NOMO-1 treated with dmso at 0.1 percent for 144 hours (cell line): ENCODE measurements around the gene EPHB6.

ENCODE experiments used
- DNase-seq: peaks from one replicate; lab custom pipeline; 2025; ENCODE audit not compliant: unreplicated experiment; lab: John Stamatoyannopoulos, UW

The EPHB6 gene

GRCh38 chr7:142863891-142864685, 9.2 kb downstream of the EPHB6 start:
- DNase-seq: no peak

GRCh38 chr7:142864980-142865747, 10.3 kb downstream of the EPHB6 start:
- no peak for DNase-seq

- DNase-seq: no peak
Observed at GRCh38 chr7:142865766-142866165, 10.9 kb downstream of the EPHB6 start.

- no peak for DNase-seq
Observed at GRCh38 chr7:142866361-142867096, 11.7 kb downstream of the EPHB6 start.

GRCh38 chr7:142867097-142867378, 12.2 kb downstream of the EPHB6 start:
- no peak for DNase-seq

GRCh38 chr7:142867398-142868187, 12.7 kb downstream of the EPHB6 start:
- DNase-seq: no peak

- DNase-seq: no peak
Observed at GRCh38 chr7:142868188-142868985, 13.5 kb downstream of the EPHB6 start.

- DNase-seq: no peak
Observed at GRCh38 chr7:142868986-142869415, 14.1 kb downstream of the EPHB6 start.

GRCh38 chr7:142869434-142869833, 14.6 kb downstream of the EPHB6 start:
- DNase-seq: no peak

GRCh38 chr7:142870147-142870559, 15.3 kb downstream of the EPHB6 start:
- no peak for DNase-seq

- DNase-seq: no peak
Observed at GRCh38 chr7:142870566-142871259, 15.8 kb downstream of the EPHB6 start.

GRCh38 chr7:142871260-142872105, 16.6 kb downstream of the EPHB6 start:
- no peak for DNase-seq

GRCh38 chr7:142872106-142872675, 17.3 kb downstream of the EPHB6 start:
- DNase-seq: no peak

- no peak for DNase-seq
Observed at GRCh38 chr7:142873281-142873784, 18.5 kb downstream of the EPHB6 start.

GRCh38 chr7:142873871-142874270, 19.0 kb downstream of the EPHB6 start:
- DNase-seq: no peak

GRCh38 chr7:142874409-142874808, 19.5 kb downstream of the EPHB6 start:
- no peak for DNase-seq

GRCh38 chr7:142874837-142875236, 20.0 kb downstream of the EPHB6 start:
- DNase-seq: no peak

- DNase-seq: no peak
Observed at GRCh38 chr7:142875456-142875855, 20.6 kb downstream of the EPHB6 start.
